Measurements from ENCODE around the gene RASGRF1. TPM values are rescaled to one million over a fixed set of nuclear protein-coding genes. Genes with fewer than 3 reads are reported as not detected.

RASGRF1 gene
- polyA plus RNA-seq, 1 donor (not counting 4 experiments of a cell fraction or from before 2014, with no cell fraction given) = 0.08 TPM

DNA sequence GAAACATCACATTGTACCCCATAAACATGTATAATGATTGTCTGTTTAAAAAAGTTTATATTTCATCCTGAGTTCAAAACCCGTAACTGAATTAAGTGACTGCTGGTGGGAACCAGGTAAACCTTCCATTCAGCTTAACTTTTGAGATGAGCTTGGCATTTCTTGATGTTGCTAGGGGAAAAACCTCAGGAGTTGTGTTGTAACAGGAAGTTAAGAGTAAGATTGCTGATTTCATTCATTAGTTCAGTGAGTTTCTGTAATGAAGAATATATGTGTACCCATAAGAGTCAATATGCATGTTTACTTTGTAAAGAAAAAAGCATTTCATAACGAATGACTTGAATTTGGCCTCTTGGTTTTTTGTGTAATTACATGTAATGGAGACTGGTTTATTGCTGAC, 178.3 kb downstream of the RASGRF1 start:
- H3K9me1 ChIP-seq (ENCODE audit: control insufficient read depth, extremely low read depth, insufficient read depth, low read length) = peaks cover 4% of the 10 kb centered on the region
- dilution Hi-C loops (cut with MboI; ENCODE audit: extremely low pct_ligation_motif_present, low sequenced_read_pairs) = no loop called here
- H3K4me2 ChIP-seq (ENCODE audit: control insufficient read depth, extremely low read depth, insufficient read depth, low read depth, low read length) = no peak overlapping the region
- H3K9ac ChIP-seq (ENCODE audit: control insufficient read depth, extremely low read depth, insufficient read depth, low read length) = no peak overlapping the region
- no peaks in the 10 kb centered on the region for H3K27me3 ChIP-seq (ENCODE audit: control insufficient read depth, extremely low read depth, insufficient read depth, low read length)
- peaks cover 12 to 14% of the 10 kb centered on the region in 2 experiments for H3K36me3 ChIP-seq (ENCODE audit: control insufficient read depth in 2 of 2, extremely low read depth in 1 of 2, insufficient read depth in 2 of 2, low read length in 2 of 2)
- peaks cover 23% of the 10 kb centered on the region for H3K4me1 ChIP-seq (ENCODE audit: control insufficient read depth, extremely low read depth, insufficient read depth, low read length)
- no peaks in the 10 kb centered on the region for H3K79me2 ChIP-seq (ENCODE audit: control insufficient read depth, insufficient read depth, low read length)
- no peaks in the 10 kb centered on the region for H4K20me1 ChIP-seq (ENCODE audit: control insufficient read depth, extremely low read depth, insufficient read depth, low read length)
- no peak for FAIRE-seq
- no peak for TF ChIP-seq EZH2 (IDR thresholded peaks at IDR 0.05; ENCODE audit: low read length)
- TF ChIP-seq, protein P1, sequence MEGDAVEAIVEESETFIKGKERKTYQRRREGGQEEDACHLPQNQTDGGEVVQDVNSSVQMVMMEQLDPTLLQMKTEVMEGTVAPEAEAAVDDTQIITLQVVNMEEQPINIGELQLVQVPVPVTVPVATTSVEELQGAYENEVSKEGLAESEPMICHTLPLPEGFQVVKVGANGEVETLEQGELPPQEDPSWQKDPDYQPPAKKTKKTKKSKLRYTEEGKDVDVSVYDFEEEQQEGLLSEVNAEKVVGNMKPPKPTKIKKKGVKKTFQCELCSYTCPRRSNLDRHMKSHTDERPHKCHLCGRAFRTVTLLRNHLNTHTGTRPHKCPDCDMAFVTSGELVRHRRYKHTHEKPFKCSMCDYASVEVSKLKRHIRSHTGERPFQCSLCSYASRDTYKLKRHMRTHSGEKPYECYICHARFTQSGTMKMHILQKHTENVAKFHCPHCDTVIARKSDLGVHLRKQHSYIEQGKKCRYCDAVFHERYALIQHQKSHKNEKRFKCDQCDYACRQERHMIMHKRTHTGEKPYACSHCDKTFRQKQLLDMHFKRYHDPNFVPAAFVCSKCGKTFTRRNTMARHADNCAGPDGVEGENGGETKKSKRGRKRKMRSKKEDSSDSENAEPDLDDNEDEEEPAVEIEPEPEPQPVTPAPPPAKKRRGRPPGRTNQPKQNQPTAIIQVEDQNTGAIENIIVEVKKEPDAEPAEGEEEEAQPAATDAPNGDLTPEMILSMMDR (optimal IDR thresholded peaks at IDR 0.05 in 1 of 3, IDR thresholded peaks at IDR 0.05 in 1 of 3, conservative IDR thresholded peaks at IDR 0.05 in 1 of 3; ENCODE audit: extremely low read depth in 1 of 3, insufficient read depth in 2 of 3, low read length in 3 of 3) = no peak
- no peaks in the 10 kb centered on the region for H3K9me3 ChIP-seq (ENCODE audit: control insufficient read depth, low read depth, low read length)
- H3K27ac ChIP-seq (ENCODE audit: control insufficient read depth, insufficient read depth, low read length) = no peak overlapping the region
- H3K4me3 ChIP-seq (ENCODE audit: control insufficient read depth in 2 of 3, extremely low read depth in 1 of 3, insufficient read depth in 2 of 3, low read depth in 1 of 3, low read length in 3 of 3) = no peak overlapping the region
- no peak for DNase-seq (ENCODE audit: low read depth, low spot score)
- no peak overlapping the region for H2AFZ ChIP-seq (ENCODE audit: control insufficient read depth, low read length)

DNA sequence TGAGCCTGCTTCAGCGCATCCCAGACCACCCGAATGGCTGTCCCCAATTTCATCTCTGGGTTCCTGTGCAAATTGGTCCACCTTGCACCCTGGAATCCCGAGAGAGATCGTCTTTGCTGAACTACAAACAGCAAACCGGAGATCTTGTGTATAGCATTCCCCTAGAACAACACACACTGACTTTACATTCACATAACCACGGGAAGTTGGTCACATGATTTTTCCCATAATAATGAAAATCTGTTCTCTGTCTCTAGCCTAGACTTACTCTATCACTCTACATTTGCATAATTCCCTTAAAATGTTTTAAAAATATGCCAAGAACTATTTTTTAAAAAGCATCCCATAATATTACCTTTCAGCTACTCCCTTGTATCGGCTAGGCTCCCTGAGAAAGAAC, 180.3 kb downstream of the RASGRF1 start:
- Histone ChIP-seq H3K27me3 (ENCODE audit: control insufficient read depth, extremely low read depth, insufficient read depth, low read length) (no peaks in the 10 kb centered on the region), H3K9ac (ENCODE audit: control insufficient read depth, extremely low read depth, insufficient read depth, low read length) (no peak overlapping the region), H3K4me2 (ENCODE audit: control insufficient read depth, extremely low read depth, insufficient read depth, low read depth, low read length) (no peak overlapping the region), H3K4me3 (ENCODE audit: control insufficient read depth in 2 of 3, extremely low read depth in 1 of 3, insufficient read depth in 2 of 3, low read depth in 1 of 3, low read length in 3 of 3) (no peak overlapping the region), H3K79me2 (ENCODE audit: control insufficient read depth, insufficient read depth, low read length) (no peaks in the 10 kb centered on the region), H3K36me3 (ENCODE audit: control insufficient read depth in 2 of 2, extremely low read depth in 1 of 2, insufficient read depth in 2 of 2, low read length in 2 of 2) (peaks cover 17 to 26% of the 10 kb centered on the region in 2 experiments), H3K4me1 (ENCODE audit: control insufficient read depth, extremely low read depth, insufficient read depth, low read length) (peaks cover 8% of the 10 kb centered on the region), H3K9me1 (ENCODE audit: control insufficient read depth, extremely low read depth, insufficient read depth, low read length) (peaks cover 1% of the 10 kb centered on the region), H3K27ac (ENCODE audit: control insufficient read depth, insufficient read depth, low read length) (no peak overlapping the region), H4K20me1 (ENCODE audit: control insufficient read depth, extremely low read depth, insufficient read depth, low read length) (no peaks in the 10 kb centered on the region), H3K9me3 (ENCODE audit: control insufficient read depth, low read depth, low read length) (no peaks in the 10 kb centered on the region), H2AFZ (ENCODE audit: control insufficient read depth, low read length) (no peak overlapping the region)
- no peak for TF ChIP-seq EZH2 (IDR thresholded peaks at IDR 0.05; ENCODE audit: low read length)
- TF ChIP-seq, protein P1 (optimal IDR thresholded peaks at IDR 0.05 in 1 of 3, IDR thresholded peaks at IDR 0.05 in 1 of 3, conservative IDR thresholded peaks at IDR 0.05 in 1 of 3; ENCODE audit: extremely low read depth in 1 of 3, insufficient read depth in 2 of 3, low read length in 3 of 3) = no peak
- DNase-seq (ENCODE audit: low read depth, low spot score) = no peak
- dilution Hi-C loops (cut with MboI; ENCODE audit: extremely low pct_ligation_motif_present, low sequenced_read_pairs) = no loop called here
- no peak for FAIRE-seq

Other genes with a start within 250 kb of the RASGRF1 start
- 163 to 293 TPM (median 281 TPM) in 3 replicates for gene MORF4L1, start 217.9 kb downstream of the RASGRF1 start, polyA plus RNA-seq
- gene CTSH, start 145.7 kb downstream of the RASGRF1 start, polyA plus RNA-seq = 23.0 to 38.4 TPM (median 26.6 TPM) in 3 replicates
- gene ANKRD34C, start 191.9 kb upstream of the RASGRF1 start, polyA plus RNA-seq = not detected in 3 replicates
- 137 to 203 TPM (median 144 TPM) in 3 replicates for gene TMED3, start 220.3 kb upstream of the RASGRF1 start, polyA plus RNA-seq